HepG2 (cell line): Measurements from ENCODE around the gene KANSL3. TPM values are rescaled to one million over a fixed set of nuclear protein-coding genes. Genes with fewer than 3 reads are reported as not detected.

Experiments
- ARID4A ChIP-seq: sonication (generic); formaldehyde crosslinking; IDR thresholded peaks from 2 replicates; pipeline ENCODE4 v1.5.0; 2020; ENCODE audit warnings: mild to moderate bottlenecking, missing genetic modification reagents, borderline replicate concordance
- GTF2F1 ChIP-seq: fragments of 150-350 bp; IDR thresholded peaks from 2 replicates; pipeline ENCODE4 v1.6.1; 2014; ENCODE audit warnings: low read length
- KIAA2018 ChIP-seq: sonication (generic); formaldehyde crosslinking; IDR thresholded peaks from 2 replicates; pipeline ENCODE4 v1.5.0; 2020; ENCODE audit warnings: mild to moderate bottlenecking, missing genetic modification reagents, borderline replicate concordance
- NCOA1 ChIP-seq: sonication (generic); formaldehyde crosslinking; IDR thresholded peaks from 2 replicates; pipeline ENCODE4 v1.9.0; 2021; ENCODE audit warnings: missing genetic modification reagents
- NFAT5 ChIP-seq: sonication (generic); formaldehyde crosslinking; IDR thresholded peaks from 2 replicates; pipeline ENCODE4 v1.4.0; 2020; ENCODE audit warnings: missing genetic modification reagents
- PRMT3 ChIP-seq: sonication (generic); formaldehyde crosslinking; IDR thresholded peaks from 2 replicates; pipeline ENCODE4 v1.8.1; 2022; ENCODE audit warnings: low read depth, mild to moderate bottlenecking, moderate library complexity, missing genetic modification reagents, borderline replicate concordance
- RFXAP ChIP-seq: sonication (generic); formaldehyde crosslinking; IDR thresholded peaks from 2 replicates; pipeline ENCODE4 v1.4.0; 2020; ENCODE audit warnings: missing genetic modification reagents, borderline replicate concordance
- ZFP90 ChIP-seq: sonication (generic); formaldehyde crosslinking; IDR thresholded peaks from 2 replicates; pipeline ENCODE4 v1.8.0; 2022; ENCODE audit warnings: missing genetic modification reagents, mild to moderate bottlenecking, inconsistent platforms, borderline replicate concordance
- ZNF274 ChIP-seq: sonication (generic); formaldehyde crosslinking; IDR thresholded peaks from 2 replicates; pipeline ENCODE4 v1.5.1; 2020; ENCODE audit warnings: mild to moderate bottlenecking, missing genetic modification reagents
- polyA plus RNA-seq, 8 experiments: library from polyadenylated mRNA; depleted of rRNA in 3 of 8; stranded (reverse) in 7 of 8; unstranded in 1 of 8; fragments of >200 nt; fragmentation: Illumina TruSeq in 4 of 8; extraction: Trizol in 4 of 8; gene quantifications; 2 replicates each; pipeline versions ENCODE4 v1.2.1 to v1.2.3, GENCODE V29; 2011 to 2016; ENCODE audit warnings: low read depth in 4 of 8, missing spikeins in 1 of 8, mixed read lengths in 1 of 8; ENCODE audit not compliant: insufficient read depth in 1 of 8
- total RNA-seq, 5 experiments: library from RNA; depleted of rRNA; stranded (reverse); fragments of >200 nt; fragmentation: Illumina TruSeq; extraction: Trizol; gene quantifications; 2 replicates each; pipeline ENCODE4 v1.2.3, GENCODE V29; 2016; ENCODE audit warnings: low read depth in 1 of 5

The KANSL3 gene
- total and polyA plus RNA-seq, 2 of the 13 experiments (the other 11 are each of a cell fraction or from before 2014, with no cell fraction given): 20.8 to 37.3 TPM

GRCh38 chr2:96554293-96555145, 83.6 kb downstream of the KANSL3 start (continued):
- no peak for TF ChIP-seq KIAA2018
- no peak for TF ChIP-seq ZFP90 (CRISPR knock-in tag)
- no peak for TF ChIP-seq RFXAP (CRISPR knock-in tag)
- TF ChIP-seq GTF2F1: no peak
- no peak for TF ChIP-seq PRMT3 (CRISPR knock-in tag)
- TF ChIP-seq NCOA1 (CRISPR knock-in tag): no peak
- no peak for TF ChIP-seq NFAT5
- peak; percentile 33; the same call in 1 of the 2 replicates for TF ChIP-seq ARID4A (CRISPR knock-in tag)
- no peak for TF ChIP-seq ZNF274 (CRISPR knock-in tag)
